ENCODE measurements around the gene RFX2.

GRCh38 chr19:6023936-6024335 lies 86.4 kb downstream of the RFX2 start:
- no peak for TF ChIP-seq CTCF (IDR thresholded peaks at IDR 0.05 in 4 of 5, conservative IDR thresholded peaks at IDR 0.05 in 1 of 5)
- no peak for TF ChIP-seq POLR2A (IDR thresholded peaks at IDR 0.05)

Data from gastrocnemius medialis (tissue), 4 donors.